ENCODE measurements around the gene OPTC.

Gene OPTC

GRCh38 chr1:203544485-203544884, 50.5 kb downstream of the OPTC start:
- DNase-seq (ENCODE audit: low spot score in 2 of 2) = no peak
- H3K9me3 Mint-ChIP-seq = no peaks in the 10 kb centered on the region
- H3K4me3 Mint-ChIP-seq = no peak overlapping the region
- no peaks in the 10 kb centered on the region for H3K36me3 Mint-ChIP-seq
- no peak for ATAC-seq
- H3K4me1 Mint-ChIP-seq = peaks cover 10% of the 10 kb centered on the region
- no peak overlapping the region for H3K27ac Mint-ChIP-seq

GRCh38 chr1:203544978-203545816, 51.2 kb downstream of the OPTC start:
- Mint-ChIP-seq H3K4me3 (no peak overlapping the region), H3K9me3 (no peaks in the 10 kb centered on the region), H3K4me1 (peaks cover 10% of the 10 kb centered on the region), H3K27ac (no peak overlapping the region), H3K36me3 (no peaks in the 10 kb centered on the region)
- ATAC-seq = no peak
- DNase-seq (ENCODE audit: low spot score in 2 of 2) = no peak

DNA sequence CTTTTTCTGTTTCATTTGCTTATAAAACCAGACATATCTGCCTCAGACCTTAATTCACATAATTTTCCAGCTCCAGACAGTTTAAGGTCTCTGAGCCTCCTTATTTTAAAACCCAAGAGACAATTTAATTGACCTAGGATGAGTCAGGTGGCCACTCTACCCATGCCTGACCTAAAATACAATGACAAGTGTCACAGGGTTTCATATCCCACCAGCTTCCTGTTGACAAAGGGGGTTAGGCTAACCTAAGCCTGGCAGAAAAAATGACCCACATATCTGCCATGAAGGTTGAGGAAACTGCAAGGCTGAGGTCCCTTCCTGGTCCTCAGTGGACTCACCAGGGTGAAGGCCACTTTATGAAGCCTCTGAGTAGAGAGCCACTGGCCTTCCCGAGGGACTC, 52.3 kb downstream of the OPTC start:
- no peaks in the 10 kb centered on the region for H3K9me3 Mint-ChIP-seq
- no peak overlapping the region for H3K4me3 Mint-ChIP-seq
- H3K27ac Mint-ChIP-seq = no peak overlapping the region
- H3K4me1 Mint-ChIP-seq = peaks cover 10% of the 10 kb centered on the region
- ATAC-seq (peak; percentile 80), DNase-seq (ENCODE audit: low spot score in 2 of 2) (no peak)
- no peaks in the 10 kb centered on the region for H3K36me3 Mint-ChIP-seq

GRCh38 chr1:203547147-203547546, 53.2 kb downstream of the OPTC start:
- ATAC-seq (no peak), DNase-seq (ENCODE audit: low spot score in 2 of 2) (no peak)
- Mint-ChIP-seq H3K9me3 (no peaks in the 10 kb centered on the region), H3K4me1 (peaks cover 10% of the 10 kb centered on the region), H3K27ac (no peak overlapping the region), H3K36me3 (no peaks in the 10 kb centered on the region), H3K4me3 (no peak overlapping the region)

DNA sequence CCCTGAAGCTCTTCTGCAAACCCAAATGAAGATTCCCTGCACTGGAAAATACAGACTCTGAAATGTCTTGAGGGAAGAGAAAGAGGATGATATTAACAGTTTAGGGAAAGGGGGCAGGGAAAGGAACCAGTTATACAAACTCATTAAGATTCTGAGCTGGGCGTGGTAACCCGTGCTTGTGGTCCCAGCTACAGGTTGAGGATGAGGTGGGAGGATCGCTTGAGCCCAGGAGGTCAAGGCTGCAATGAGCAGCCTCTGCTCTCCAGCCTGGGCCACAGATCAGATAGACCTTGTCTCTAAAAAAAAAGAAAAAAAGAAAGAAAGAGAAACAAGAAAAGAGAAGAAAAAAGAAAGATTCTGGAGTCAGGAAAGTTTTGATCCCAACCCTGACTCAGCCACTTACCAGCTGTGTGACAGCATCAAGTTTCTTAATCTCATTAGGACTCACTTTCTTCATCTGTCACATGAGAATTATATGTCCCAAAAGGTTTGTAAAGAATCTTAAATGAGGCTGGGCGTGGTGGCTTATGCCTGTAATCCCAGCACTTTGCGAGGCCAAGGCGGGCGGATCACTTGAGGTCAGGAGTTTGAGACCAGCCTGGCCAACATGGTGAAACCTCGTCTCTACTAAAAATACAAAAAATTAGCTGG, 53.9 kb downstream of the OPTC start:
- H3K9me3 Mint-ChIP-seq = no peaks in the 10 kb centered on the region
- no peak for DNase-seq (ENCODE audit: low spot score in 2 of 2)
- H3K4me1 Mint-ChIP-seq = peaks cover 10% of the 10 kb centered on the region
- H3K4me3 Mint-ChIP-seq = no peak overlapping the region
- no peaks in the 10 kb centered on the region for H3K36me3 Mint-ChIP-seq
- H3K27ac Mint-ChIP-seq = no peak overlapping the region
- no peak for ATAC-seq

DNA sequence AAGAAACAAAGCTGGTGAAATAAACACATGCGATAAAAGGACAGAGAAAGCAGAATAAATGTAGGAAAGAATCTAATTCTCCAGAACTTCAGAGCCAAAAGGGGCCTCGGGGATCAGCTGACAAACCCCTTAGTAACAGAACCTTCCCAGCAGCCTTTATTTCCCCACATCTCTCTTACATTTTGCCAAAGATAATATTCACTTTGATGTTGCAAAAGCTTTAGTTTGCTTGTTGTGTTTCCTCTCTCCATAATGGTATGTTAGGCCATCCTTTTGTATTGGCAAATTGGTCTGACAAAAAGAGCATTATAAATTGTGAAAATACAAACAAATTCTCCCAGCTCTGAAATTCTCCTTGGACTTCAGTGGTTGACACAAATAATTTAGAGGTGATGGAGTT, 54.9 kb downstream of the OPTC start:
- no peak for DNase-seq (ENCODE audit: low spot score in 2 of 2)
- H3K4me1 Mint-ChIP-seq = peaks cover 10% of the 10 kb centered on the region
- ATAC-seq = no peak
- H3K36me3 Mint-ChIP-seq = no peaks in the 10 kb centered on the region
- H3K27ac Mint-ChIP-seq = no peak overlapping the region
- H3K4me3 Mint-ChIP-seq = no peak overlapping the region
- H3K9me3 Mint-ChIP-seq = no peaks in the 10 kb centered on the region

- peaks cover 10% of the 10 kb centered on the region for H3K4me1 Mint-ChIP-seq
- H3K9me3 Mint-ChIP-seq = no peaks in the 10 kb centered on the region
- no peak overlapping the region for H3K27ac Mint-ChIP-seq
- no peak overlapping the region for H3K4me3 Mint-ChIP-seq
- no peak for DNase-seq (ENCODE audit: low spot score in 2 of 2)
- H3K36me3 Mint-ChIP-seq = no peaks in the 10 kb centered on the region
- ATAC-seq = no peak
Observed at GRCh38 chr1:203549309-203549708, 55.4 kb downstream of the OPTC start.

DNA sequence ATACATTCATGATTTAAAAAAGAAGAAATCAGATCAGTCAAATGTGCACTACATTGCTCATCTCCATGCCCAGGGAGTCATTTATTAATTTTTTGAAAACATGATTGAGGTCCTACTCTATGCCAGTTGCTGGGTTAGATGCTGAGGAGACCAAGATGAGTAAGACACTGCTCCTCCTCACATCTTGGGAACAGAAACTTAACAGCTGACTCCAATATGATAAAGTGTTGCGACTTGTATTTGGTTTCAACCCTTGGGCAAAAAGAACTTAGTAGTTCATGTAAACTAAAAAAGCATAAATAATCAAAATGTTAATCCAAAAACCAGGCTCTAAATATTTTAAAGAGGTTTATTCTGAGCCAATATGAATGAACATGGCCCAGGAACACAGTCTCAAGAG, 56.9 kb downstream of the OPTC start:
- Mint-ChIP-seq H3K4me1 (peaks cover 11% of the 10 kb centered on the region), H3K27ac (no peak overlapping the region), H3K9me3 (no peaks in the 10 kb centered on the region), H3K36me3 (no peaks in the 10 kb centered on the region), H3K4me3 (no peak overlapping the region)
- DNase-seq (ENCODE audit: low spot score in 2 of 2) = no peak
- ATAC-seq = no peak

GRCh38 chr1:203551550-203551949, 57.6 kb downstream of the OPTC start:
- no peaks in the 10 kb centered on the region for H3K9me3 Mint-ChIP-seq
- H3K4me3 Mint-ChIP-seq = no peak overlapping the region
- DNase-seq (ENCODE audit: low spot score in 2 of 2) (no peak), ATAC-seq (no peak)
- no peaks in the 10 kb centered on the region for H3K36me3 Mint-ChIP-seq
- no peak overlapping the region for H3K27ac Mint-ChIP-seq
- H3K4me1 Mint-ChIP-seq = peaks cover 8% of the 10 kb centered on the region

GRCh38 chr1:203553496-203553895, 59.5 kb downstream of the OPTC start:
- peaks cover 7% of the 10 kb centered on the region for H3K4me1 Mint-ChIP-seq
- DNase-seq (ENCODE audit: low spot score in 2 of 2) (no peak), ATAC-seq (no peak)
- no peaks in the 10 kb centered on the region for H3K9me3 Mint-ChIP-seq
- H3K4me3 Mint-ChIP-seq = no peak overlapping the region
- no peak overlapping the region for H3K27ac Mint-ChIP-seq
- H3K36me3 Mint-ChIP-seq = no peaks in the 10 kb centered on the region

DNA sequence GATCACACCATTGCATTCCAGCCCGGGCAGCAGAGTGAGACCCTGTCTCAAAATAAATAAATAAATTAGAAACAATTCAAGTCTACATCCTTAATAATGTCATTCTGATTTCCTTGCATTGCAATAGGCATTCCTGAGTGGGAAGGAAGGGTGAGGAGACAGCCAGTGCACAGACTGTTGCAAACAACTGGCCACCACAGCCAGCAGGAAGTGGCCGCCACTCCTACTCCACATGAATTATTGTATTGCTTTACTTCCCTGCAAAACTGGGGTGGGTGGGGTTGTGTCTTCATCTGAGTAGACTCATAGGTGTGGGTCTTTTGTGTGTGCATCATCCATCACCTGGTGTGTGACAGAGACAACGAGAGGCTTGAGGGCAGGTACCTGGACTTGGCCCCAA, 60.1 kb downstream of the OPTC start:
- Mint-ChIP-seq H3K4me1 (peaks cover 9% of the 10 kb centered on the region), H3K27ac (no peak overlapping the region), H3K4me3 (no peak overlapping the region), H3K36me3 (no peaks in the 10 kb centered on the region), H3K9me3 (no peaks in the 10 kb centered on the region)
- DNase-seq (ENCODE audit: low spot score in 2 of 2) = no peak
- no peak for ATAC-seq

GRCh38 chr1:203555076-203555475, 61.1 kb downstream of the OPTC start:
- ATAC-seq = no peak
- no peak for DNase-seq (ENCODE audit: low spot score in 2 of 2)
- Mint-ChIP-seq H3K4me1 (peaks cover 15% of the 10 kb centered on the region), H3K4me3 (no peak overlapping the region), H3K9me3 (no peaks in the 10 kb centered on the region), H3K36me3 (no peaks in the 10 kb centered on the region), H3K27ac (no peak overlapping the region)

DNA sequence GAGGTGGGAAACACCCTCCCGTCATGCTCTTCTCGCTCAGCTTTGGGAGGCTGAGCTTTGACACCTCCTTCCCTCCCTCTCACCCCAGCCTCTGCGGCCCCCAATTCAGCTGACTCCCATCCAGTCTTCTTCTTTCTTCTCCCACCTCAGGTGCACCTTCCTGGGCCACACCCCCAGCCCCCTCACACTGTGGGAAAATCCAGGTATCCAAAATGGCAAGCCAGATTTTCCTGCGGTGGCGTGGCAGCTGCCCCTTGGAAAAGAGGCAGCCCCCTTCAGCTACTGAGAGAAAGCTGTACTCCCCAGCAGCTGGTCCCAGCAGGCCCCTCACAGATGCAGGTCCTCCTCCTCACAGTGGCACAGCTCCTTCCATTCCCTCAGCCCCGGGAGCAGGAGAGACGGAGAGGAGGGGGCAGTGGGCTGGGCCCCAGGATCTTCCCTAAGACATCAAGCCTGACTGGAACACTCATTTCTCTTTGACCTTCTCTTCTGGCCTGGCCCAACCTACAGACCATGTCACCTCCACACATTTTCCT, 61.6 kb downstream of the OPTC start:
- H3K27ac Mint-ChIP-seq = peak overlapping the region; percentile 58
- no peak overlapping the region for H3K4me3 Mint-ChIP-seq
- no peaks in the 10 kb centered on the region for H3K36me3 Mint-ChIP-seq
- H3K4me1 Mint-ChIP-seq = peaks cover 15% of the 10 kb centered on the region
- no peak for ATAC-seq
- no peaks in the 10 kb centered on the region for H3K9me3 Mint-ChIP-seq
- no peak for DNase-seq (ENCODE audit: low spot score in 2 of 2)

GRCh38 chr1:203556047-203556851, 62.3 kb downstream of the OPTC start:
- no peak for DNase-seq (ENCODE audit: low spot score in 2 of 2)
- Mint-ChIP-seq H3K9me3 (no peaks in the 10 kb centered on the region), H3K4me1 (peaks cover 15% of the 10 kb centered on the region), H3K36me3 (no peaks in the 10 kb centered on the region), H3K27ac (peak overlapping the region; percentile 58), H3K4me3 (no peak overlapping the region)
- ATAC-seq = no peak

GRCh38 chr1:203557390-203557789, 63.4 kb downstream of the OPTC start:
- no peak for DNase-seq (ENCODE audit: low spot score in 2 of 2)
- peaks cover 15% of the 10 kb centered on the region for H3K4me1 Mint-ChIP-seq

More at GRCh38 chr1:203557390-203557789, 63.4 kb downstream of the OPTC start:
- H3K9me3 Mint-ChIP-seq = no peaks in the 10 kb centered on the region
- H3K27ac Mint-ChIP-seq = no peak overlapping the region
- no peak for ATAC-seq
- no peak overlapping the region for H3K4me3 Mint-ChIP-seq
- H3K36me3 Mint-ChIP-seq = no peaks in the 10 kb centered on the region

Measured in stimulated activated effector memory CD8-positive, alpha-beta T cell treated with anti-CD3 and anti-CD28 coated beads, Interleukin-12 subunit alpha, Interleukin-12 subunit beta, amount 100 ng/mL, for 72 hours (primary cell).